NCI-H2227 (cell line): ENCODE results near the gene ANKRD6.
"Not testable (repeated sequence)": the region's sequence is repeated elsewhere in the genome, so short reads cannot be mapped to it uniquely, and the experiment has no call there.

Experiments
- DNase-seq: peaks from one replicate; lab custom pipeline; 2025; ENCODE audit not compliant: unreplicated experiment; lab: John Stamatoyannopoulos, UW

ANKRD6 gene

GRCh38 chr6:89432875-89433251 lies at the start of gene ANKRD6:
TSS of gene ANKRD6 (plus strand) at chr6:89433152. CDS start at chr6:89566977, 133,825 bp downstream.
- peak; percentile 86 for DNase-seq

- no peak for DNase-seq
These were observed 47.7 kb upstream of the ANKRD6 start for GRCh38 chr6:89385156-89385667.

GRCh38 chr6:89385846-89386245 lies 47.1 kb upstream of the ANKRD6 start:
- DNase-seq, result no peak

GRCh38 chr6:89386917-89387491 lies 45.9 kb upstream of the ANKRD6 start:
- no peak for DNase-seq

GRCh38 chr6:89387516-89388201 lies 45.3 kb upstream of the ANKRD6 start:
- DNase-seq, result no peak

GRCh38 chr6:89388846-89389245 lies 44.1 kb upstream of the ANKRD6 start:
- DNase-seq, result no peak

GRCh38 chr6:89392823-89393222 lies 40.1 kb upstream of the ANKRD6 start:
- no peak for DNase-seq

GRCh38 chr6:89393659-89394058 lies 39.3 kb upstream of the ANKRD6 start:
- no peak for DNase-seq

- DNase-seq, result not testable (repeated sequence)
These were observed 35.1 kb upstream of the ANKRD6 start for GRCh38 chr6:89397884-89398283.

- no peak for DNase-seq
These were observed 34.0 kb upstream of the ANKRD6 start for GRCh38 chr6:89398762-89399525.

GRCh38 chr6:89400050-89400449 lies 32.9 kb upstream of the ANKRD6 start:
- no peak for DNase-seq

GRCh38 chr6:89400912-89401399 lies 32.0 kb upstream of the ANKRD6 start:
- peak; percentile 45 for DNase-seq

GRCh38 chr6:89402776-89403175 lies 30.2 kb upstream of the ANKRD6 start:
- no peak for DNase-seq

GRCh38 chr6:89404512-89404911 lies 28.4 kb upstream of the ANKRD6 start:
- DNase-seq, result no peak

- no peak for DNase-seq
These were observed 26.8 kb upstream of the ANKRD6 start for GRCh38 chr6:89406141-89406540.

- peak; percentile 3 for DNase-seq
These were observed 23.4 kb upstream of the ANKRD6 start for GRCh38 chr6:89409461-89410035.

GRCh38 chr6:89410231-89410761 lies 22.7 kb upstream of the ANKRD6 start:
- no peak for DNase-seq

GRCh38 chr6:89410788-89411144 lies 22.2 kb upstream of the ANKRD6 start:
- DNase-seq, result no peak

GRCh38 chr6:89411145-89412070 lies 21.5 kb upstream of the ANKRD6 start:
- DNase-seq, result peak; percentile 40
